ENCODE results near the gene STK39.

STK39 gene

GRCh38 chr2:168165985-168166901, 81.2 kb downstream of the STK39 start:
- Histone ChIP-seq H3K4me3 (ENCODE audit: low read depth in 1 of 2, low read length in 2 of 2) (no peak overlapping the region), H3K9me3 (ENCODE audit: control insufficient read depth in 1 of 2, low read length in 2 of 2) (no peaks in the 10 kb centered on the region), H3K36me3 (ENCODE audit: control insufficient read depth in 1 of 2, insufficient read depth in 2 of 2, low read length in 2 of 2) (peaks cover 0 to 13% of the 10 kb centered on the region in 2 donors), H3K27me3 (ENCODE audit: low read depth, low read length) (no peaks in the 10 kb centered on the region), H3K4me1 (ENCODE audit: control insufficient read depth in 1 of 2, insufficient read depth in 2 of 2, low read length in 2 of 2) (peaks cover 0 to 8% of the 10 kb centered on the region in 2 donors), H3K27ac (ENCODE audit: low read length) (no peak overlapping the region)

GRCh38 chr2:168165397-168165796, 82.0 kb downstream of the STK39 start:
- no peak overlapping the region for H3K27ac ChIP-seq (ENCODE audit: low read length)

GRCh38 chr2:168160897-168161296, 86.5 kb downstream of the STK39 start:
- Histone ChIP-seq H3K27me3 (ENCODE audit: low read depth, low read length) (no peaks in the 10 kb centered on the region), H3K4me3 (ENCODE audit: low read depth in 1 of 2, low read length in 2 of 2) (no peak overlapping the region), H3K27ac (ENCODE audit: low read length) (no peak overlapping the region), H3K36me3 (ENCODE audit: control insufficient read depth in 1 of 2, insufficient read depth in 2 of 2, low read length in 2 of 2) (peaks cover 6 to 13% of the 10 kb centered on the region in 2 donors), H3K9me3 (ENCODE audit: control insufficient read depth in 1 of 2, low read length in 2 of 2) (no peaks in the 10 kb centered on the region), H3K4me1 (ENCODE audit: control insufficient read depth in 1 of 2, insufficient read depth in 2 of 2, low read length in 2 of 2) (peaks cover 0 to 5% of the 10 kb centered on the region in 2 donors)

More at GRCh38 chr2:168165397-168165796, 82.0 kb downstream of the STK39 start:
- H3K4me1 ChIP-seq (ENCODE audit: control insufficient read depth in 1 of 2, insufficient read depth in 2 of 2, low read length in 2 of 2) = peaks cover 0 to 3% of the 10 kb centered on the region in 2 donors
- H3K27me3 ChIP-seq (ENCODE audit: low read depth, low read length) = no peaks in the 10 kb centered on the region
- peaks cover under 1 to 13% of the 10 kb centered on the region in 2 donors for H3K36me3 ChIP-seq (ENCODE audit: control insufficient read depth in 1 of 2, insufficient read depth in 2 of 2, low read length in 2 of 2)
- H3K4me3 ChIP-seq (ENCODE audit: low read depth in 1 of 2, low read length in 2 of 2) = no peak overlapping the region
- no peaks in the 10 kb centered on the region for H3K9me3 ChIP-seq (ENCODE audit: control insufficient read depth in 1 of 2, low read length in 2 of 2)

- Histone ChIP-seq H3K27ac (ENCODE audit: low read length) (no peak overlapping the region), H3K9me3 (ENCODE audit: control insufficient read depth in 1 of 2, low read length in 2 of 2) (no peaks in the 10 kb centered on the region), H3K36me3 (ENCODE audit: control insufficient read depth in 1 of 2, insufficient read depth in 2 of 2, low read length in 2 of 2) (peaks cover 6 to 13% of the 10 kb centered on the region in 2 donors), H3K4me3 (ENCODE audit: low read depth in 1 of 2, low read length in 2 of 2) (no peak overlapping the region), H3K4me1 (ENCODE audit: control insufficient read depth in 1 of 2, insufficient read depth in 2 of 2, low read length in 2 of 2) (peaks cover 0 to 9% of the 10 kb centered on the region in 2 donors), H3K27me3 (ENCODE audit: low read depth, low read length) (no peaks in the 10 kb centered on the region)
Measured at GRCh38 chr2:168159754-168160585, 87.4 kb downstream of the STK39 start.

- Histone ChIP-seq H3K36me3 (ENCODE audit: control insufficient read depth in 1 of 2, insufficient read depth in 2 of 2, low read length in 2 of 2) (peaks cover 6% of the 10 kb centered on the region in 2 donors), H3K27ac (ENCODE audit: low read length) (no peak overlapping the region), H3K27me3 (ENCODE audit: low read depth, low read length) (no peaks in the 10 kb centered on the region), H3K9me3 (ENCODE audit: control insufficient read depth in 1 of 2, low read length in 2 of 2) (no peaks in the 10 kb centered on the region), H3K4me1 (ENCODE audit: control insufficient read depth in 1 of 2, insufficient read depth in 2 of 2, low read length in 2 of 2) (peaks cover 0 to 9% of the 10 kb centered on the region in 2 donors), H3K4me3 (ENCODE audit: low read depth in 1 of 2, low read length in 2 of 2) (no peak overlapping the region)
Measured at GRCh38 chr2:168158586-168158985, 88.8 kb downstream of the STK39 start.

GRCh38 chr2:168157926-168158325, 89.5 kb downstream of the STK39 start:
- H3K36me3 ChIP-seq (ENCODE audit: control insufficient read depth in 1 of 2, insufficient read depth in 2 of 2, low read length in 2 of 2) = peaks cover 0 to 6% of the 10 kb centered on the region in 2 donors
- no peak overlapping the region for H3K4me3 ChIP-seq (ENCODE audit: low read depth in 1 of 2, low read length in 2 of 2)
- H3K4me1 ChIP-seq (ENCODE audit: control insufficient read depth in 1 of 2, insufficient read depth in 2 of 2, low read length in 2 of 2) = peaks cover 0 to 9% of the 10 kb centered on the region in 2 donors
- H3K9me3 ChIP-seq (ENCODE audit: control insufficient read depth in 1 of 2, low read length in 2 of 2) = no peaks in the 10 kb centered on the region
- H3K27me3 ChIP-seq (ENCODE audit: low read depth, low read length) = no peaks in the 10 kb centered on the region
- H3K27ac ChIP-seq (ENCODE audit: low read length) = no peak overlapping the region

GRCh38 chr2:168157070-168157469, 90.3 kb downstream of the STK39 start:
- Histone ChIP-seq H3K27ac (ENCODE audit: low read length) (no peak overlapping the region), H3K36me3 (ENCODE audit: control insufficient read depth in 1 of 2, insufficient read depth in 2 of 2, low read length in 2 of 2) (peaks cover 0 to 6% of the 10 kb centered on the region in 2 donors), H3K9me3 (ENCODE audit: control insufficient read depth in 1 of 2, low read length in 2 of 2) (no peaks in the 10 kb centered on the region), H3K27me3 (ENCODE audit: low read depth, low read length) (no peaks in the 10 kb centered on the region), H3K4me3 (ENCODE audit: low read depth in 1 of 2, low read length in 2 of 2) (no peak overlapping the region), H3K4me1 (ENCODE audit: control insufficient read depth in 1 of 2, insufficient read depth in 2 of 2, low read length in 2 of 2) (peaks cover 0 to 9% of the 10 kb centered on the region in 2 donors)

GRCh38 chr2:168156661-168157060, 90.7 kb downstream of the STK39 start:
- Histone ChIP-seq H3K36me3 (ENCODE audit: control insufficient read depth in 1 of 2, insufficient read depth in 2 of 2, low read length in 2 of 2) (peaks cover 0 to 6% of the 10 kb centered on the region in 2 donors), H3K9me3 (ENCODE audit: control insufficient read depth in 1 of 2, low read length in 2 of 2) (no peaks in the 10 kb centered on the region), H3K4me3 (ENCODE audit: low read depth in 1 of 2, low read length in 2 of 2) (no peak overlapping the region), H3K27ac (ENCODE audit: low read length) (no peak overlapping the region), H3K4me1 (ENCODE audit: control insufficient read depth in 1 of 2, insufficient read depth in 2 of 2, low read length in 2 of 2) (peaks cover 0 to 9% of the 10 kb centered on the region in 2 donors), H3K27me3 (ENCODE audit: low read depth, low read length) (no peaks in the 10 kb centered on the region)

- H3K27ac ChIP-seq (ENCODE audit: low read length) = no peak overlapping the region
- H3K4me1 ChIP-seq (ENCODE audit: control insufficient read depth in 1 of 2, insufficient read depth in 2 of 2, low read length in 2 of 2) = peaks cover 0 to 9% of the 10 kb centered on the region in 2 donors
- no peaks in the 10 kb centered on the region for H3K27me3 ChIP-seq (ENCODE audit: low read depth, low read length)
- H3K9me3 ChIP-seq (ENCODE audit: control insufficient read depth in 1 of 2, low read length in 2 of 2) = no peaks in the 10 kb centered on the region
- H3K36me3 ChIP-seq (ENCODE audit: control insufficient read depth in 1 of 2, insufficient read depth in 2 of 2, low read length in 2 of 2) = peaks cover 0 to 6% of the 10 kb centered on the region in 2 donors
- H3K4me3 ChIP-seq (ENCODE audit: low read depth in 1 of 2, low read length in 2 of 2) = no peak overlapping the region
Measured at GRCh38 chr2:168155680-168156079, 91.7 kb downstream of the STK39 start.

GRCh38 chr2:168155046-168155445, 92.3 kb downstream of the STK39 start:
- Histone ChIP-seq H3K4me1 (ENCODE audit: control insufficient read depth in 1 of 2, insufficient read depth in 2 of 2, low read length in 2 of 2) (peaks cover 0 to 7% of the 10 kb centered on the region in 2 donors), H3K27ac (ENCODE audit: low read length) (no peak overlapping the region), H3K27me3 (ENCODE audit: low read depth, low read length) (no peaks in the 10 kb centered on the region)

GRCh38 chr2:168152902-168153530, 94.4 kb downstream of the STK39 start:
- Histone ChIP-seq H3K9me3 (ENCODE audit: control insufficient read depth in 1 of 2, low read length in 2 of 2) (no peaks in the 10 kb centered on the region), H3K36me3 (ENCODE audit: control insufficient read depth in 1 of 2, insufficient read depth in 2 of 2, low read length in 2 of 2) (no peaks in the 10 kb centered on the region), H3K27me3 (ENCODE audit: low read depth, low read length) (no peaks in the 10 kb centered on the region), H3K4me1 (ENCODE audit: control insufficient read depth in 1 of 2, insufficient read depth in 2 of 2, low read length in 2 of 2) (peaks cover 0 to 5% of the 10 kb centered on the region in 2 donors), H3K4me3 (ENCODE audit: low read depth in 1 of 2, low read length in 2 of 2) (no peak overlapping the region), H3K27ac (ENCODE audit: low read length) (no peak overlapping the region)

More at GRCh38 chr2:168155046-168155445, 92.3 kb downstream of the STK39 start:
- H3K36me3 ChIP-seq (ENCODE audit: control insufficient read depth in 1 of 2, insufficient read depth in 2 of 2, low read length in 2 of 2) = peaks cover 0 to 2% of the 10 kb centered on the region in 2 donors
- no peak overlapping the region for H3K4me3 ChIP-seq (ENCODE audit: low read depth in 1 of 2, low read length in 2 of 2)
- no peaks in the 10 kb centered on the region for H3K9me3 ChIP-seq (ENCODE audit: control insufficient read depth in 1 of 2, low read length in 2 of 2)

All from muscle layer of duodenum (tissue), 2 donors.